ENCODE data around the gene STK17A. TPM values are rescaled to one million over a fixed set of nuclear protein-coding genes. Genes with fewer than 3 reads are reported as not detected.
"Not testable (repeated sequence)": the region's sequence is repeated elsewhere in the genome, so short reads cannot be mapped to it uniquely, and the experiment has no call there.

STK17A gene
- total and polyA plus RNA-seq, 2 donors, result 64.3 to 74.0 TPM

DNA sequence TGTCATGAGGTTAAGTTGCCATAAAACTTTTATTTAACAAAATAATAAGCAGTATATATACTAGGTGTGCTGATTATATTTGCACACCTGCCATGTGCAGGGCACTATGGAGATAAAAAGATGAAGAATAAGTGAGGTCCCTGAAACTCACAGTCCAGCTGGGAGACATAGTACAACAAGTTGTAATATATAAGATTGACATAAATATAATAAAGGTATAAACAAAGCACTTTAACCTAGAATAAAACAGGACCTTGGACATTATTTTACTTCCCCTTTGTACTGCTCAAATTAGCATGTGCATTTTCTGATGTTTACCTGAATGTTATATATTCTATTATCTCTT, 6.2 kb downstream of the STK17A start:
- Histone ChIP-seq H3K27ac (ENCODE audit: low read depth in 1 of 2, low read length in 1 of 2) (no peak overlapping the region), H3K4me1 (ENCODE audit: control insufficient read depth in 2 of 2, insufficient read depth in 2 of 2, low read length in 2 of 2) (peaks cover 6 to 9% of the 10 kb centered on the region in 2 donors), H3K36me3 (ENCODE audit: control insufficient read depth in 2 of 2, insufficient read depth in 2 of 2, low read length in 1 of 2) (no peaks in the 10 kb centered on the region), H3K9me3 (ENCODE audit: control insufficient read depth in 2 of 2, insufficient read depth in 1 of 2, low read length in 1 of 2) (no peaks in the 10 kb centered on the region), H3K27me3 (ENCODE audit: control insufficient read depth in 2 of 2, insufficient read depth in 1 of 2, low read length in 1 of 2) (no peaks in the 10 kb centered on the region), H3K4me3 (ENCODE audit: low read length in 2 of 2) (no peak overlapping the region)
- DNase-seq (ENCODE audit: low read depth in 6 of 9, low spot score in 9 of 9), result no peak

DNA sequence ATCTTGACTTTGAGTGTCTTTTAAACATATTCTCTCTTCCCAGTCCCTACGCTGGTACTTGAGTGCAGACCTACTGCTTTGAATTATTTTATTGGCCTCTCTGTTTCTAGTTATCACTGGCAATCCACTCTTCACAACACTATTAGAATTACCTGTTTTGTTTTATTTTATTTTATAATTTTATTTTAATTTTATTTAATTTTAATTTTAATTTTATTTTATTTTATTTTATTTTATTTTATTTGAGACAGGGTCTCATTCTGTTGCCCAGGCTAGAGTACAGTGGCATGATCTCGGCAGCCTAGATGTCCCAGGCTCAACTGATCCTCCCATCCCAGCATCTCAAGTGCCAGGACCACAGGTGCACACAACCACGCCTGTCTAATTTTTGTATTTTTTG, 6.8 kb downstream of the STK17A start:
- no peaks in the 10 kb centered on the region for H3K9me3 ChIP-seq (ENCODE audit: control insufficient read depth in 2 of 2, insufficient read depth in 1 of 2, low read length in 1 of 2)
- H3K27ac ChIP-seq (ENCODE audit: low read depth in 1 of 2, low read length in 1 of 2), result no peak overlapping the region
- H3K27me3 ChIP-seq (ENCODE audit: control insufficient read depth in 2 of 2, insufficient read depth in 1 of 2, low read length in 1 of 2), result no peaks in the 10 kb centered on the region
- H3K4me3 ChIP-seq (ENCODE audit: low read length in 2 of 2), result no peak overlapping the region
- no peak for DNase-seq (ENCODE audit: low read depth in 6 of 9, low spot score in 9 of 9)
- peaks cover 3 to 4% of the 10 kb centered on the region in 2 donors for H3K4me1 ChIP-seq (ENCODE audit: control insufficient read depth in 2 of 2, insufficient read depth in 2 of 2, low read length in 2 of 2)
- no peaks in the 10 kb centered on the region for H3K36me3 ChIP-seq (ENCODE audit: control insufficient read depth in 2 of 2, insufficient read depth in 2 of 2, low read length in 1 of 2)
- WGBS, result 90% methylated on average over 3 of the region's 3 CpGs

DNA sequence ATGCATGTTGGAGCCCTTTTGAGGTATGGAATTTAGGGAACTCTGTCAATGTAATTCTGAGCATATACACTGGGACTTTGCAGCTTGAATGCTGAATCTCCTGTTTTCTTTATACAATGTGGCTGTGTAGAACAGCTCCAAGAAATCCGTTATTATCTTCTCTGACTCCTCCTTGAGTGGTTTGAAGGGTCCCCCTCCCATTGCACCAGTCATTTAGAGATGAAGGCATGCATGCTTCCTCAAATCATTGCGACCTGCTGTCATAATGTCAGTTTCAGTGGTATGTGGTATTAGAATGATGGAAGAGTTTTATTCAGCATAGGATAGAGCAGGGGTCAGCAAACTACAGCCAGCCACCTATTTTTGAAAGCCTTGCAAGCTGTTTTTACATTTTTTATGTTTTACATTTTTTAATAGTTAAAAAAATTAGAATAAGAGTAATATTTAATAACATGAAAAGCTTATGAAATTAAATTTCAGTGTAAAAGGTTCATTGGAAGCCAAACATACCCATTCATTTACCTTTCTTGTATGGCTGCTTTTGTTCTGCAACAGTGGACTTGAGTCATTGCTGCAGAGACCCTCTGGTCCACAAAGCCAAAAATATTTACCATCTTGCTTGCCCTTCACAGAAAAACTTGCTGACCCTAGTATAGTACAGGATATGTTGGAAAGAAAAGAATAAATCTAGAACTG, 8.1 kb downstream of the STK17A start:
- 57% methylated on average over 2 of the region's 2 CpGs for WGBS
- H3K36me3 ChIP-seq (ENCODE audit: control insufficient read depth in 2 of 2, insufficient read depth in 2 of 2, low read length in 1 of 2), result no peaks in the 10 kb centered on the region
- DNase-seq (ENCODE audit: low read depth in 6 of 9, low spot score in 9 of 9), result peak in 1 of 9 donors; percentile 21
- H3K4me1 ChIP-seq (ENCODE audit: control insufficient read depth in 2 of 2, insufficient read depth in 2 of 2, low read length in 2 of 2), result peaks cover 0 to 2% of the 10 kb centered on the region in 2 donors
- no peak overlapping the region for H3K27ac ChIP-seq (ENCODE audit: low read depth in 1 of 2, low read length in 1 of 2)
- H3K27me3 ChIP-seq (ENCODE audit: control insufficient read depth in 2 of 2, insufficient read depth in 1 of 2, low read length in 1 of 2), result no peaks in the 10 kb centered on the region
- no peaks in the 10 kb centered on the region for H3K9me3 ChIP-seq (ENCODE audit: control insufficient read depth in 2 of 2, insufficient read depth in 1 of 2, low read length in 1 of 2)
- H3K4me3 ChIP-seq (ENCODE audit: low read length in 2 of 2), result no peak overlapping the region

DNA sequence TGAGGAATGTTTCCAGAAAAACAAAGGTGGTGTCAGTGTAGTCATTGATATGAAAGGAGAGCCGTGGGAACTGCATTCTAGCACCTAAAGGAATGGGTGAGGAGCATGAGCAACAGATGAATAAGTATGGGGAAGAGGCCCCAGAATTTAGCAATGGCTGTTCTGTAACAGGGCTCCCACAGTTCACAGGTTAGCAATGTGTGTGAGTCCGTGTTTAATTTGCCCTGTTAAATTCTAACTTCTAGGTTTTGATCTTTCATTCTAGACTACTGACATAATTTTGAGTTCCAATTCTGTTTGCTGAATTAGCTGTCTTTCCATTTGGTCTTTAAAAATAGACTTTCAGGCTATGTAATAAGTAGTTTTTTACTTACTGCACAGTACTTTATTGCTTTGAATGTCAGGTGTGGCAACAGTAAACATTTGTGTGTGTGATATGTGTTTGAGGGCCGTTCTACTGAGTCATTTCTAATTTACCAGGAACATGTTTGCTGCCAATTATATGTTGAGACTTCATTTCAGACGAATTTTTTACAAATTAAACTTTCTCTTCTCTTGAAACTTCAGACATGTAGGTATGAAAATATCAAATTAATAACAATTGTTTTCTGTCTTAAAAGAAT, 8.8 kb downstream of the STK17A start:
- no peaks in the 10 kb centered on the region for H3K27me3 ChIP-seq (ENCODE audit: control insufficient read depth in 2 of 2, insufficient read depth in 1 of 2, low read length in 1 of 2)
- WGBS, result 88% methylated on average over 4 of the region's 4 CpGs
- H3K4me1 ChIP-seq (ENCODE audit: control insufficient read depth in 2 of 2, insufficient read depth in 2 of 2, low read length in 2 of 2), result no peaks in the 10 kb centered on the region

DNA sequence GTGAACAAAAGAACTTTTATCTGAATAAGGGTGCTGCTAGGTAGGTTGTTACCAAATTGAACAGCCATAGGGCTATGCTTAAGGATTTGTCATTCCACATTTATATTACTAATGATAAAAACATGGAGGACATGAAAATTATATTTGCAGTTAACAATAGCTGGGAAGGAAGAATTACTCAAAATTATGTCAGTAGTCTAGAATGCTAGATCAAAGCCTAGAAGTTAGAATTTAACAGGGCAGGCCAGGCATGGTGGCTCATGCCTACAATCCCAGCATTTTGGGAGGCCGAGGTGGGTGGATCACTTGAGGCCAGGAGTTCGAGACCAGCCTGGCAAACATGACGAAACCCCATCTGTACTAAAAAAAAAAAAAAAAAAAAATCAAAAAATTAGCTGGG, 9.4 kb downstream of the STK17A start:
- WGBS, result 90% methylated on average over 3 of the region's 3 CpGs
- no peak for DNase-seq (ENCODE audit: low read depth in 6 of 9, low spot score in 9 of 9)
- H3K4me1 ChIP-seq (ENCODE audit: control insufficient read depth in 2 of 2, insufficient read depth in 2 of 2, low read length in 2 of 2), result no peaks in the 10 kb centered on the region
- H3K36me3 ChIP-seq (ENCODE audit: control insufficient read depth in 2 of 2, insufficient read depth in 2 of 2, low read length in 1 of 2), result peaks cover 1 to 5% of the 10 kb centered on the region in 2 donors
- H3K27ac ChIP-seq (ENCODE audit: low read depth in 1 of 2, low read length in 1 of 2), result no peak overlapping the region
- no peaks in the 10 kb centered on the region for H3K9me3 ChIP-seq (ENCODE audit: control insufficient read depth in 2 of 2, insufficient read depth in 1 of 2, low read length in 1 of 2)
- no peak overlapping the region for H3K4me3 ChIP-seq (ENCODE audit: low read length in 2 of 2)
- H3K27me3 ChIP-seq (ENCODE audit: control insufficient read depth in 2 of 2, insufficient read depth in 1 of 2, low read length in 1 of 2), result no peaks in the 10 kb centered on the region

More for the DNA sequence above, 8.8 kb downstream of the STK17A start:
- no peak for DNase-seq (ENCODE audit: low read depth in 6 of 9, low spot score in 9 of 9)
- H3K4me3 ChIP-seq (ENCODE audit: low read length in 2 of 2), result no peak overlapping the region
- H3K9me3 ChIP-seq (ENCODE audit: control insufficient read depth in 2 of 2, insufficient read depth in 1 of 2, low read length in 1 of 2), result no peaks in the 10 kb centered on the region
- H3K36me3 ChIP-seq (ENCODE audit: control insufficient read depth in 2 of 2, insufficient read depth in 2 of 2, low read length in 1 of 2), result peaks cover 0 to under 1% of the 10 kb centered on the region in 2 donors
- no peak overlapping the region for H3K27ac ChIP-seq (ENCODE audit: low read depth in 1 of 2, low read length in 1 of 2)

DNA sequence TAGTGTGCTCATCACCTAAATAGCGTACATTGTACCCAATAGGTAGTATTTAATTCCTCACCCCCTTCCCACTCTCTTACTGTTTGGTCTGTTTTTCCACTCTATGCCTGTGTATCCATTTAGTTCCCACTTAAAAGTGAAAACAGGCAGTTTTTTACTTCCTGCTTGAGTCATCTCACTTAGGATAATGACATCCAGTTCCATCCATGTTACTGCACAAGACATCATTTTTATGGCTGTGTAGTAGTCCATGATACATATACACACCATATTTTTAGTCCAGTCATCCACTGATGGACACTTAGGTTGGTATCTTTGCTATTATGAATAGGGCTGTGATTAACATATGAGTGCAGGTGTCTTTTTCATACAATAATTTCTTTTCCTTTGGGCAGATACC, 10.1 kb downstream of the STK17A start:
- no peak for DNase-seq (ENCODE audit: low read depth in 6 of 9, low spot score in 9 of 9)
- Histone ChIP-seq H3K4me1 (ENCODE audit: control insufficient read depth in 2 of 2, insufficient read depth in 2 of 2, low read length in 2 of 2) (no peaks in the 10 kb centered on the region), H3K27ac (ENCODE audit: low read depth in 1 of 2, low read length in 1 of 2) (no peak overlapping the region), H3K36me3 (ENCODE audit: control insufficient read depth in 2 of 2, insufficient read depth in 2 of 2, low read length in 1 of 2) (peaks cover 5 to 7% of the 10 kb centered on the region in 2 donors), H3K4me3 (ENCODE audit: low read length in 2 of 2) (no peak overlapping the region), H3K9me3 (ENCODE audit: control insufficient read depth in 2 of 2, insufficient read depth in 1 of 2, low read length in 1 of 2) (no peaks in the 10 kb centered on the region), H3K27me3 (ENCODE audit: control insufficient read depth in 2 of 2, insufficient read depth in 1 of 2, low read length in 1 of 2) (no peaks in the 10 kb centered on the region)
- 92% methylated on average over 1 of the region's 1 CpG for WGBS

DNA sequence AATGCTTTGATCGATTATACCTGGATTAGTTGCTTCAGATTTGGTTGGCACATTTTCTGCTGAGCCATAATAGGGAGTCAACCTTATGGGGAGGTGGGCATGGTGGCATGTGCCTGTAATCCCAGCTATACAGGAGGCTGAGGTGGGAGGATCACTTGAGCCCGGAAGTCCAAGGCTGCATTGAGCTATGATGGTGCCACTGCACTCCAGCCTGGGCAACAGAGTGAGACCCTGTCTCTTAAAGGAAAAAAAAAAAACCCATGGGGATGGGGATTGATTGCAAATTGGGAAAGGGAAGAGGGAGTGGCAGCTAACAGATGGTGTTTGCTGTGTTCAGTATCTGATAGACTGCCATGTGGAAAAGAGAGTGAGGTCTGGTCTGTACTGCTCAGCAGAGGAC, 11.1 kb downstream of the STK17A start:
- DNase-seq (ENCODE audit: low read depth in 6 of 9, low spot score in 9 of 9), result no peak
- Histone ChIP-seq H3K9me3 (ENCODE audit: control insufficient read depth in 2 of 2, insufficient read depth in 1 of 2, low read length in 1 of 2) (no peaks in the 10 kb centered on the region), H3K36me3 (ENCODE audit: control insufficient read depth in 2 of 2, insufficient read depth in 2 of 2, low read length in 1 of 2) (peaks cover 9 to 10% of the 10 kb centered on the region in 2 donors), H3K4me1 (ENCODE audit: control insufficient read depth in 2 of 2, insufficient read depth in 2 of 2, low read length in 2 of 2) (no peaks in the 10 kb centered on the region), H3K27me3 (ENCODE audit: control insufficient read depth in 2 of 2, insufficient read depth in 1 of 2, low read length in 1 of 2) (no peaks in the 10 kb centered on the region), H3K27ac (ENCODE audit: low read depth in 1 of 2, low read length in 1 of 2) (no peak overlapping the region), H3K4me3 (ENCODE audit: low read length in 2 of 2) (no peak overlapping the region)
- 94% methylated on average over 2 of the region's 2 CpGs for WGBS

DNA sequence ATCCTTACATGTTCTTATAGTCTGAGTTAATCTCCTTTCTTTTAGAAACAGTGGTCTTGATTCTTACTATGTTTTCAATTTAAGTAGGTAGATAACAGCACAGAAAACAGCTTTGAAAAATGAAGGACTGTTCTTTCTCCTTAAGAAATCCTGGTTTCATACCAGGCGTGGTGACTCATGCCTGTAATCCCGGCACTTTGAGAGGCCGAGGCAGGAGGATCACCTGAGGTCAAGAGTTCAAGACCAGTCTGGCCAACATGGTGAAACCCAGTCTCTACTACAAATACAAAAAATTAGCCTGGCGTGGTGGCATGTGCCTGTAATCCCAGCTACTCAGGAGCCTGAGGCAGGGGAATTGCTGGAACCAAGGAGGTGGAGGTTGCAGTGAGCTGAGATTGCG, 13.5 kb downstream of the STK17A start:
- H3K4me1 ChIP-seq (ENCODE audit: control insufficient read depth in 2 of 2, insufficient read depth in 2 of 2, low read length in 2 of 2); H3K27ac ChIP-seq (ENCODE audit: low read depth in 1 of 2, low read length in 1 of 2); H3K9me3 ChIP-seq (ENCODE audit: control insufficient read depth in 2 of 2, insufficient read depth in 1 of 2, low read length in 1 of 2); H3K4me3 ChIP-seq (ENCODE audit: low read length in 2 of 2); DNase-seq (ENCODE audit: low read depth in 6 of 9, low spot score in 9 of 9); H3K27me3 ChIP-seq (ENCODE audit: control insufficient read depth in 2 of 2, insufficient read depth in 1 of 2, low read length in 1 of 2): not testable (repeated sequence)
- WGBS, result 96% methylated on average over 5 of the region's 5 CpGs
- peaks cover 13 to 23% of the 10 kb centered on the region in 2 donors for H3K36me3 ChIP-seq (ENCODE audit: control insufficient read depth in 2 of 2, insufficient read depth in 2 of 2, low read length in 1 of 2)

DNA sequence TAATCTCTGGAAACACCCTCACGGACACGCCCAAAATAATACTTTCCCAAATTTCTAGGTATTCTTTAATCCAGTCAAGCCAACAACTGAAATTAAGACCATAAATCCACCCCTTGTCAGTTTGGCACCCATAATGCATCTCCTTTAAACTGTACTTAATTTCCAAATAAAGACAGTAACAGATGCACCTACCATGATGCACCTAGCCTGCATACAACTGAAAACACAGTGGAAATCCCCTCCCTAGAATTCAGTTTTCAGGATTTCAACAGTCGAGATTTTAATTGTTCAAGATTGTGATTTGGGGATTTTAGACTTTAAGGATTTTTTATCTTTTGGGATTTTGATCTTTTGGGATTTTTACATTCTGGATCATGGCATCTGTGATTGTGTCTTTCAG, 17.1 kb downstream of the STK17A start:
- 94% methylated on average over 3 of the region's 3 CpGs for WGBS
- no peaks in the 10 kb centered on the region for H3K4me1 ChIP-seq (ENCODE audit: control insufficient read depth in 2 of 2, insufficient read depth in 2 of 2, low read length in 2 of 2)
- DNase-seq (ENCODE audit: low read depth in 6 of 9, low spot score in 9 of 9), result no peak
- H3K27me3 ChIP-seq (ENCODE audit: control insufficient read depth in 2 of 2, insufficient read depth in 1 of 2, low read length in 1 of 2), result no peaks in the 10 kb centered on the region
- H3K9me3 ChIP-seq (ENCODE audit: control insufficient read depth in 2 of 2, insufficient read depth in 1 of 2, low read length in 1 of 2), result no peaks in the 10 kb centered on the region
- H3K4me3 ChIP-seq (ENCODE audit: low read length in 2 of 2), result no peak overlapping the region
- H3K27ac ChIP-seq (ENCODE audit: low read depth in 1 of 2, low read length in 1 of 2), result no peak overlapping the region
- peaks cover 13 to 32% of the 10 kb centered on the region in 2 donors for H3K36me3 ChIP-seq (ENCODE audit: control insufficient read depth in 2 of 2, insufficient read depth in 2 of 2, low read length in 1 of 2)
